Hepatocyte (in vitro differentiated cells): ENCODE results near the gene SERPINA3.

Experiments
- CTCF ChIP-seq: fragments of 200-600 bp; sonication (generic); IDR thresholded peaks from 2 replicates; pipeline ENCODE4 v1.5.1; 2016; ENCODE audit warnings: antibody characterized with exemption, mild to moderate bottlenecking; ENCODE audit not compliant: poor library complexity
- EZH2 ChIP-seq: fragments of 200-600 bp; sonication (generic); IDR thresholded peaks from 2 replicates; pipeline ENCODE4 v1.6.1; 2016; ENCODE audit warnings: antibody characterized with exemption, mild to moderate bottlenecking, borderline replicate concordance
- EZH2phosphoT487 ChIP-seq: fragments of 200-600 bp; sonication (generic); IDR thresholded peaks from one replicate; pipeline ENCODE4 v1.6.1; 2018; ENCODE audit warnings: antibody characterized with exemption, mild to moderate bottlenecking, low read depth, moderate library complexity; ENCODE audit not compliant: unreplicated experiment, severe bottlenecking

GRCh38 chr14:94581127-94581999, 30.8 kb upstream of the SERPINA3 start, which contains the start of gene SERPINA5:
- no peak for TF ChIP-seq CTCF
- no peak for TF ChIP-seq EZH2
- TF ChIP-seq EZH2phosphoT487: no peak
